KMS-11 (cell line): ENCODE measurements around the gene TYMP.
"Not testable (repeated sequence)": the region's sequence is repeated elsewhere in the genome, so short reads cannot be mapped to it uniquely, and the experiment has no call there.

Experiments
- H2AFZ ChIP-seq: fragments of 200-600 bp; sonication (generic); 2 replicates; pipeline ENCODE4 v1.6.1; 2016; ENCODE audit warnings: antibody characterized with exemption, mixed run types, low read depth
- H3K27ac ChIP-seq: fragments of 200-600 bp; sonication (generic); 2 replicates; pipeline ENCODE4 v1.6.1; 2016; ENCODE audit warnings: mild to moderate bottlenecking, mixed run types
- H3K27me3 ChIP-seq: fragments of 200-600 bp; sonication (generic); 2 replicates; pipeline ENCODE4 v1.6.1; 2017; ENCODE audit warnings: mild to moderate bottlenecking, low read depth, mixed run types, moderate library complexity; ENCODE audit not compliant: insufficient read depth
- H3K36me3 ChIP-seq: fragments of 200-600 bp; sonication (generic); 2 replicates; pipeline ENCODE4 v1.6.1; 2017; ENCODE audit warnings: mild to moderate bottlenecking, mixed run types; ENCODE audit not compliant: insufficient read depth
- H3K4me1 ChIP-seq: fragments of 200-600 bp; sonication (generic); 2 replicates; pipeline ENCODE4 v1.6.1; 2016; ENCODE audit warnings: mild to moderate bottlenecking, low read depth, mixed run types; ENCODE audit not compliant: poor library complexity, severe bottlenecking
- H3K4me2 ChIP-seq: fragments of 200-600 bp; sonication (generic); 2 replicates; pipeline ENCODE4 v1.7.0; 2016; ENCODE audit warnings: mild to moderate bottlenecking, mixed run types
- H3K4me3 ChIP-seq: fragments of 200-600 bp; sonication (generic); IDR thresholded peaks from 2 replicates; pipeline ENCODE4 v1.6.1; 2017; ENCODE audit warnings: low read depth, low read length, mixed read lengths; ENCODE audit not compliant: insufficient read depth
- H3K79me2 ChIP-seq: fragments of 200-600 bp; sonication (generic); 2 replicates; pipeline ENCODE4 v1.6.1; 2016; ENCODE audit warnings: low read depth, mixed run types; ENCODE audit not compliant: insufficient read depth
- H3K9ac ChIP-seq: fragments of 200-600 bp; sonication (generic); 2 replicates; pipeline ENCODE4 v1.6.1; 2016; ENCODE audit warnings: mild to moderate bottlenecking, mixed run types
- H4K20me1 ChIP-seq: fragments of 200-600 bp; sonication (generic); 2 replicates; pipeline ENCODE4 v1.6.1; 2016; ENCODE audit warnings: mild to moderate bottlenecking, mixed run types; ENCODE audit not compliant: insufficient read depth
- TF ChIP-seq, protein P1 (sequence below): fragments of 200-600 bp; sonication (generic); conservative IDR thresholded peaks from 2 replicates; pipeline ENCODE4 v1.6.1; 2017; ENCODE audit warnings: low read depth, mild to moderate bottlenecking, antibody characterized with exemption, low read length, moderate library complexity, mixed read lengths

The TYMP gene

DNA sequence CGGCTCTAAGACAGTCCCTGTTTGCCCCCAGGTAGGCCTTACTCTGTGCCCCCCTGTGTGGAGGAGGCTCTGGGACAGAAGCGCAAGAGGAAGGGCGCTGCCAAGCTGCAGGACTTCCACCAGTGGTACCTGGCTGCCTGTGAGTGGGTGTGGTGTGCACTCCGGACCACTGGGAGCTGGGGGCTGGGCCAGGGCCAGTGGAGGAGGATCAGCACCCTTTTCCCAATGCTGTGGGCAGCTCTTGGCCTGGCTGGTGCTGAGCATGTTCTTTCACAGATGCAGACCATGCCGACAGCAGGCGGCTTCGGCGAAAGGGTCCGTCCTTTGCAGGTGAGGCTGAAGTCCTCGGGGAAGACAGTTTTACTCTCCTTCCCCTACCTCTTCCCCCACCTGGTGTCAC lies 8.1 kb downstream of the TYMP start:
- Histone ChIP-seq H3K79me2 (peaks cover 8% of the 10 kb centered on the region; the same call in 1 of the 2 replicates), H3K4me2 (no peak overlapping the region), H3K36me3 (no peaks in the 10 kb centered on the region), H4K20me1 (no peaks in the 10 kb centered on the region), H3K4me1 (no peaks in the 10 kb centered on the region), H3K27me3 (no peaks in the 10 kb centered on the region), H3K27ac (no peak overlapping the region), H3K9ac (no peak overlapping the region), H2AFZ (no peak overlapping the region), H3K4me3 (no peak overlapping the region)
- TF ChIP-seq, protein P1, sequence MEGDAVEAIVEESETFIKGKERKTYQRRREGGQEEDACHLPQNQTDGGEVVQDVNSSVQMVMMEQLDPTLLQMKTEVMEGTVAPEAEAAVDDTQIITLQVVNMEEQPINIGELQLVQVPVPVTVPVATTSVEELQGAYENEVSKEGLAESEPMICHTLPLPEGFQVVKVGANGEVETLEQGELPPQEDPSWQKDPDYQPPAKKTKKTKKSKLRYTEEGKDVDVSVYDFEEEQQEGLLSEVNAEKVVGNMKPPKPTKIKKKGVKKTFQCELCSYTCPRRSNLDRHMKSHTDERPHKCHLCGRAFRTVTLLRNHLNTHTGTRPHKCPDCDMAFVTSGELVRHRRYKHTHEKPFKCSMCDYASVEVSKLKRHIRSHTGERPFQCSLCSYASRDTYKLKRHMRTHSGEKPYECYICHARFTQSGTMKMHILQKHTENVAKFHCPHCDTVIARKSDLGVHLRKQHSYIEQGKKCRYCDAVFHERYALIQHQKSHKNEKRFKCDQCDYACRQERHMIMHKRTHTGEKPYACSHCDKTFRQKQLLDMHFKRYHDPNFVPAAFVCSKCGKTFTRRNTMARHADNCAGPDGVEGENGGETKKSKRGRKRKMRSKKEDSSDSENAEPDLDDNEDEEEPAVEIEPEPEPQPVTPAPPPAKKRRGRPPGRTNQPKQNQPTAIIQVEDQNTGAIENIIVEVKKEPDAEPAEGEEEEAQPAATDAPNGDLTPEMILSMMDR, result no peak

DNA sequence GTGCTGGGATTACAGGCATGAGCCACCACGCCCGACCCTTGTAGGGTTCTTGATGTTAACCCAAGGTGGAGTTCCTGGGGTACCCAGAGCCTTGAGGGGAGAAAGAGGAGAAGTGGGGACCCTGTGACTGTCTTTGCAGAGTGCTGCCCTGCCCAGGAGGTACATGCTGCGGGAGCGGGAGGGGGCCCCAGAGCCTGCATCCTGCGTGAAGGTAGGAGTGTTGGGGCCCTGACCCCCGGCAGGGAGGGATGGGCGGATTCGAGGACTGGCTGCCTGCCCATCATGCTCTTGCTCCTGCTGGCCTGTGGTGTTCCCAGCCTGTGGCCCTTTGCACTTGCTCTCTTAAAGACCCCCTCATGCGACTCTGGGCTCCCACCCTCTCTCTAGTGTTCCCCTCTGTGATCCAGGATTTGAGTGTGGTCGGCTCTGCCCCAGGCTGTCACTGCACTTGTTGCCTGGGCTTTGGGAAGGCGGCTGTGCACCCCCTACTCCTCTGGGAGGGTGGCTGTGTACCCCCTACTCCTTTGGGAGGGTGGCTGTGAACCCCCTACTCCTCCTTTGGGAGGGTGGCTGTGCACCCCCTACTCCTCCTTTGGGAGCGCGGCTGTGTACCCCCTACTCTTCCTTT lies 8.9 kb downstream of the TYMP start:
- Histone ChIP-seq H3K79me2 (peaks cover 8% of the 10 kb centered on the region; the same call in 1 of the 2 replicates), H2AFZ (no peak overlapping the region), H3K4me3 (no peak overlapping the region), H4K20me1 (no peaks in the 10 kb centered on the region), H3K4me2 (no peak overlapping the region), H3K4me1 (no peaks in the 10 kb centered on the region), H3K27ac (no peak overlapping the region), H3K36me3 (no peaks in the 10 kb centered on the region), H3K9ac (no peak overlapping the region), H3K27me3 (no peaks in the 10 kb centered on the region)
- TF ChIP-seq, protein P1, result no peak

DNA sequence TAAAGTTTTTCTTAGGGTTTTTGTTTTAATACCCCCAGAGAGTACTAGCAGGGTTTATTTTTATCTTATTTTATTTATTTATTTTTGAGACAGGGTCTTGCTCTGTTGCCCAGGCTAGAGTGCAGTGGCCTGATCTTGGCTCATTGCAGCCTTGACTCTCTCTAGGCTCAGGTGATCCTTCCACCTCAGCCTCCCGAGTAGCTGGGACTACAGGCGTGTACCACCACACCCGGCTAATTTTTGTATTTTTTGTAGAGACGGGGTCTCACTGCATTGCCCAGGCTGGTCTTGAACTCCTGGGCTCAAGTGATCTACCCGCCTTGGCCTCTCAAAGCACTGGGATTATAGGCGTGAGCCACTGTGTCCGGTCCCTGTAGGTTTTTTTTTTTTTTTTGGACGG lies 9.6 kb downstream of the TYMP start:
- not testable (repeated sequence) for H3K4me3 ChIP-seq, H3K79me2 ChIP-seq, H3K9ac ChIP-seq, H2AFZ ChIP-seq, H4K20me1 ChIP-seq, H3K27ac ChIP-seq, H3K4me1 ChIP-seq, H3K27me3 ChIP-seq, H3K36me3 ChIP-seq, H3K4me2 ChIP-seq

DNA sequence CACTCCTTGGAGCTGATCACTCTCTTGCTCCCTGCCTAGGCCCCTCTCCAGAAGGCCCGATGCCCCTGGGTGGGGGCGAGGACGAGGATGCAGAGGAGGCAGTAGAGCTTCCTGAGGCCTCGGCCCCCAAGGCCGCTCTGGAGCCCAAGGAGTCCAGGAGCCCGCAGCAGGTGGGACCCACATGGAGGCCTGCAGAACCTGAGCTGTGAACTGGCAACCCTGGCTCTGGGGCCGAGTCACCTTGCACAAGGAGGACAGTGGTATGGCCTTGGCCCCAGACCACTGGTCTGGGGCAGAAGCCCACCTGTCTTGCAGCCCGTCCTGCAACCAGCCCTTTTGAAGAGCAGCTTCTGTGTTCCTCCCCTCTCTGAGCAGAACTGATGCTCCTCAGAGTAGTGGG lies 10.7 kb downstream of the TYMP start:
- no peak overlapping the region for H3K4me2 ChIP-seq
- H4K20me1 ChIP-seq, result no peaks in the 10 kb centered on the region
- H2AFZ ChIP-seq, result no peak overlapping the region
- H3K4me3 ChIP-seq, result no peak overlapping the region
- no peaks in the 10 kb centered on the region for H3K36me3 ChIP-seq
- H3K9ac ChIP-seq, result no peak overlapping the region
- H3K27ac ChIP-seq, result no peak overlapping the region
- no peaks in the 10 kb centered on the region for H3K4me1 ChIP-seq
- TF ChIP-seq, protein P1, result no peak
- H3K79me2 ChIP-seq, result peaks cover 16% of the 10 kb centered on the region; the same call in 1 of the 2 replicates
- no peaks in the 10 kb centered on the region for H3K27me3 ChIP-seq

DNA sequence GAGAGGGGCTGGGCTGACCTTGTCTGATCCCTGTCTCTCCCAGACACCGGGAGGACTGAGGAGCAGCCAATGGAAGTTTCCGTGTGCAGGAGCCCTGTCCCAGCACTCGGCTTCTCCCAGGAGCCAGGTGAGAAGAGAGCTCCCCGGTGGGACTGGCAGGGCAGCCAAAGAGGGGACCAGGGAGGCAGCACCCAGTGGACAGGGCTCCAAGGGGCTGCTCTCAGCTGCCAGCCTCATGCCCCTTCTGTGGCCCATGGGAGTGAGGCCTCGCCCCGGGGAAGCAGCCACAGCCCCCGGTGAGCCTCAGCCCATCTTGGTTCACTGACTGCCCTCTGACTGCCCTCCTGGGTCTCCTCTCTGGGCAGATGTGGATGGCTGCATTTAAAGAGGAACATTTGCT lies 11.2 kb downstream of the TYMP start:
- Histone ChIP-seq H3K4me1 (no peaks in the 10 kb centered on the region), H3K4me3 (no peak overlapping the region), H3K27ac (no peak overlapping the region), H3K36me3 (no peaks in the 10 kb centered on the region), H3K9ac (no peak overlapping the region), H4K20me1 (no peaks in the 10 kb centered on the region), H3K79me2 (peaks cover 19% of the 10 kb centered on the region), H3K27me3 (no peaks in the 10 kb centered on the region), H2AFZ (no peak overlapping the region), H3K4me2 (no peak overlapping the region)
- TF ChIP-seq, protein P1, result no peak
